ENCODE results near the gene ABCC1.

ABCC1 gene

DNA sequence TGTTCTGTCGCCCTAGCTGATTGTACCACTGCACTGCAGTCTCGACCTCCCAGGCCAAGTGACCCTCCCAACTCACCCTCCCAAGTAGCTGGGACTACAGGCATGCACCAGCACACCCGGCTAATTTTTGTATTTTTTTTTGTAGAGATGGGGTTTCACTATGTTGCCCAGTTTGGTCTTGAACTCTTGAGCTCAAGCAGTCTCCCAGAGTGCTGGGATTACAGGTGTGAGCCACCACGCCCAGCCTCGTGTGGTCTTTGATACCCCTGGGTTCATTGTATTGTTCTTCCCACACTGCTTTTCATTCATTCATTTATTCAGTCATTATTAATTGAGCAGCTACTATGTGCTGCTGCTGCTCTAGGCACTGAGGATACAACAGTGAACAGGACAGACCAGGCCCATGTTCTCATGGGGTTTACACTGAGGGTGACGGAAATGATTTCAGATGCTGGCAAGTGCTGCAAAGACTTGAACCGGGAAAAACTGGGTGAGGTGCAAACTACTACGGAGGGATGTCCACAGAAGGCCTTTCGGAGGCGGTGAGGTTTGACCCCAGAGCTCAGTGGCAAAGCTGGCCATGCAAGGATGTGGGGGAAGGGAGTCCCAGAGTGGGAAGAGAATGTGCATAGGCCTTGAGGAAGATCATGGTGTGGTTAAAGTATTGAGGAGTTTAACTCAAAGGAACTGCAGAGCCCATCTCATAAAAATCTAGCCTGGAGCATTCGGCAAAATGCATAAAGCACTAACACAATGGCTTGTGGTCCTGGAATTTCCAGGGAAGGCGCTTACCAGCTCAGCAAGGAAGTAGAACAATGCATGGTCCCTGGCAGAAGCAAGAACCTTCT is 10.9 kb downstream of the ABCC1 start:
- no peak overlapping the region for H3K9ac ChIP-seq (ENCODE audit: low read depth, low read length)
- peaks cover 15% of the 10 kb centered on the region for H3K9me3 ChIP-seq (ENCODE audit: insufficient read depth, low read depth, low read length)
- peaks cover 10% of the 10 kb centered on the region; the same call in 1 of the 2 replicates for H3K36me3 ChIP-seq (ENCODE audit: insufficient read depth, low read depth, low read length)
- peaks cover 7% of the 10 kb centered on the region; the same call in 1 of the 2 replicates for H3K4me1 ChIP-seq (ENCODE audit: insufficient read depth, low read length)
- H3K4me3 ChIP-seq (ENCODE audit: low read length), result no peak overlapping the region
- H3K27ac ChIP-seq (ENCODE audit: low read length), result no peak overlapping the region
- no peaks in the 10 kb centered on the region for H3K27me3 ChIP-seq (ENCODE audit: insufficient read depth, low read length)

DNA sequence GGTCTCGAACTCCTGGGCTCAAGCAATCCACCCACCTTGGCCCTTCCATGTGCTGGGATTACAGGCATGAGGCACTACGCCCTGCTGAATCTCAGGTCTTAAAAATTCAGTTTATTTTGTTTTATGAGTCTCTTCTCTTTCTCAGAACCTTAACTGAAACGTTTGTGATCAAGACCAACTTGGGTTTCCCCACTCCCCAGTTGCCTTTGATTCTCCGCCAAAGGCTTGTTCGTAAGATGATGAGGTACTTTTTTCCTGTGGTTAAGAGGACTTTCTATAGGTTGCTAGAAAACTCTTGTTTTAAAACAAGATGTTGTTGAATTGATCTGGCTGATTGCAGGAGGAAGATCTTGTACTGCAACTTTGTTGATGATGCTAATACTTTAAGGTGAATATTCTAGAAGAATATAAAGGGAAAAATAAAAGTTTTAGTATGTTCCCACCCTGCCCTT is 11.7 kb downstream of the ABCC1 start:
- Histone ChIP-seq H3K9me3 (ENCODE audit: insufficient read depth, low read depth, low read length) (peaks cover 15% of the 10 kb centered on the region), H3K4me1 (ENCODE audit: insufficient read depth, low read length) (peaks cover 7% of the 10 kb centered on the region; the same call in 1 of the 2 replicates), H3K27me3 (ENCODE audit: insufficient read depth, low read length) (no peaks in the 10 kb centered on the region), H3K36me3 (ENCODE audit: insufficient read depth, low read depth, low read length) (peaks cover 10% of the 10 kb centered on the region; the same call in 1 of the 2 replicates), H3K4me3 (ENCODE audit: low read length) (no peak overlapping the region), H3K27ac (ENCODE audit: low read length) (no peak overlapping the region), H3K9ac (ENCODE audit: low read depth, low read length) (no peak overlapping the region)

DNA sequence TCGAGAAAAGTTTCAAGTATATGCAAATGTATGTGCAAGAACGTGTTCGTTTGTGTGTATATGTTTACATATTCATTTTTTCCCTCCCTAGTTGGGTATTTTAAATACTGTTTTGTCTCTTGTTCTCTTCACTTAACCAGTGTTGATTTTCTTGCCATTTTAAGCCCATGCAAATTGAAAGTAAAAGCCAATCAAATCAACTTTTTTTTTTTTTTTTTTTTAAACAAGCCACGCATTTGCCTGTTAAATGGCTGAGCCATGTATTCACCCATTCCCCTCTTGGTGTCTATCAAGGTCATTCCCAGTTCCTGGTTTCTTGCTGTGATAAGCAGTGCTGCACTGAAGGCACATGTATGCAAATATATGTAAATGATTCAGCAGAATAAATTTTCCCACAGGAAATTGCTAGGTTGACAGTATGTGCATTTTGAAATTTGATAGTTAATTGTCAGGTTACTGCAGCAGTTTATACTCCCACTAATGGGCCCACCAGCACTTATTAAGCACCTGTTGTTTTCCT is 12.2 kb downstream of the ABCC1 start:
- Histone ChIP-seq H3K27me3 (ENCODE audit: insufficient read depth, low read length) (no peaks in the 10 kb centered on the region), H3K27ac (ENCODE audit: low read length) (no peak overlapping the region), H3K36me3 (ENCODE audit: insufficient read depth, low read depth, low read length) (peaks cover 10% of the 10 kb centered on the region; the same call in 1 of the 2 replicates), H3K4me3 (ENCODE audit: low read length) (no peak overlapping the region), H3K9ac (ENCODE audit: low read depth, low read length) (no peak overlapping the region), H3K4me1 (ENCODE audit: insufficient read depth, low read length) (peaks cover 7% of the 10 kb centered on the region; the same call in 1 of the 2 replicates), H3K9me3 (ENCODE audit: insufficient read depth, low read depth, low read length) (peaks cover 15% of the 10 kb centered on the region)

DNA sequence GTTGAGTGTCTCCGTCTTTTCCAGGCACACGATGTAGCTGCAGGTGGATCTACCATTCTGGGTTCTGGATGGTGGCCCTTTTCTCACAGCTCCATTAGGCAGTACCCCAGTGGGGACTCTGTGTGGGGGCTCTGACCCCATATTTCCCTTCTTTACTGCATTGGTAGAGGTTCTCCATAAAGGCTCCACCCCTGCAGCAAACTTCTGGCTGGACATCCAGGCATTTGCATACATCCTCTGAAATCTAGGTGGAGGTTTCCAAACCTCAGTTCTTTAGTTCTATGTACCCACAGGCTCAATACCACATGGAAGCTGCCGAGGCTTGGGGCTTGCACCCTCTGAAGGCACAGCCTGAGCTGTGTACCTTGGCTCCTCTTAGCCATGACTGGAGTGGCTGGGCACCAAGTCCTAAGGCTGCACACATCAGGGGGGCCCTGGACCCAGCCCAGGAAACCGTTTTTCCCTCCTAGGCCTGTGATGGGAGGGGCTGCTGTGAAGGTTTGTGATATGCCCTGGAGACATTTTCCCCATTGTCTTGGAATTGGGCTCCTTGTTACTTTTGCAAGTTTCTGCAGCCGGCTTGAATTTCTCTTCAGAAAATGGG is 14.0 kb downstream of the ABCC1 start:
- H3K36me3 ChIP-seq (ENCODE audit: insufficient read depth, low read depth, low read length), result peaks cover 10% of the 10 kb centered on the region; the same call in 1 of the 2 replicates

DNA sequence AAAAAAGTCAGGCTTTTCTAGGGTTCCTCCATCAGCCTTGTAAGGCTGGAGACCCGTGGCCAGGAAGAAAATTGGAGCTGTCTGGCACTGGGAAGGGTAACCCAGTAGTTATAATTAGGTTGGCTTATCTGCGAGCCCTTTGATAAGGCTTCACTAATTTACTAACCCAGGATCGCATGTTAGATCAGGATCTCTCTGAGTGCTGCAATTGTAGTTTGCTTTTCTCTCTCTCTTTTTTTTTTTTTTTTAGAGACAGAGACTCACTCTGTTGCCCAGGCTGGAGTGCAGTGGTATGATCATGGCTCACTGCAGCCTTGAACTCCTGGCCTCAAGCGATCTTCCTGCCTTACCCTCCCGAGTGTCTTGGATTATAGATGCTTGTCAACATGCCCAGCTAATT is 17.0 kb downstream of the ABCC1 start:
- no peaks in the 10 kb centered on the region for H3K27me3 ChIP-seq (ENCODE audit: insufficient read depth, low read length)
- peaks cover 10% of the 10 kb centered on the region; the same call in 1 of the 2 replicates for H3K36me3 ChIP-seq (ENCODE audit: insufficient read depth, low read depth, low read length)
- no peak overlapping the region for H3K9ac ChIP-seq (ENCODE audit: low read depth, low read length)
- peaks cover 15% of the 10 kb centered on the region for H3K9me3 ChIP-seq (ENCODE audit: insufficient read depth, low read depth, low read length)
- H3K4me1 ChIP-seq (ENCODE audit: insufficient read depth, low read length), result peaks cover 19% of the 10 kb centered on the region; the same call in 1 of the 2 replicates
- no peak overlapping the region for H3K27ac ChIP-seq (ENCODE audit: low read length)
- H3K4me3 ChIP-seq (ENCODE audit: low read length), result no peak overlapping the region

More for the DNA sequence above, 14.0 kb downstream of the ABCC1 start:
- Histone ChIP-seq H3K4me3 (ENCODE audit: low read length) (no peak overlapping the region), H3K9me3 (ENCODE audit: insufficient read depth, low read depth, low read length) (peaks cover 15% of the 10 kb centered on the region), H3K4me1 (ENCODE audit: insufficient read depth, low read length) (peaks cover 7% of the 10 kb centered on the region; the same call in 1 of the 2 replicates), H3K27me3 (ENCODE audit: insufficient read depth, low read length) (no peaks in the 10 kb centered on the region), H3K27ac (ENCODE audit: low read length) (no peak overlapping the region), H3K9ac (ENCODE audit: low read depth, low read length) (no peak overlapping the region)

DNA sequence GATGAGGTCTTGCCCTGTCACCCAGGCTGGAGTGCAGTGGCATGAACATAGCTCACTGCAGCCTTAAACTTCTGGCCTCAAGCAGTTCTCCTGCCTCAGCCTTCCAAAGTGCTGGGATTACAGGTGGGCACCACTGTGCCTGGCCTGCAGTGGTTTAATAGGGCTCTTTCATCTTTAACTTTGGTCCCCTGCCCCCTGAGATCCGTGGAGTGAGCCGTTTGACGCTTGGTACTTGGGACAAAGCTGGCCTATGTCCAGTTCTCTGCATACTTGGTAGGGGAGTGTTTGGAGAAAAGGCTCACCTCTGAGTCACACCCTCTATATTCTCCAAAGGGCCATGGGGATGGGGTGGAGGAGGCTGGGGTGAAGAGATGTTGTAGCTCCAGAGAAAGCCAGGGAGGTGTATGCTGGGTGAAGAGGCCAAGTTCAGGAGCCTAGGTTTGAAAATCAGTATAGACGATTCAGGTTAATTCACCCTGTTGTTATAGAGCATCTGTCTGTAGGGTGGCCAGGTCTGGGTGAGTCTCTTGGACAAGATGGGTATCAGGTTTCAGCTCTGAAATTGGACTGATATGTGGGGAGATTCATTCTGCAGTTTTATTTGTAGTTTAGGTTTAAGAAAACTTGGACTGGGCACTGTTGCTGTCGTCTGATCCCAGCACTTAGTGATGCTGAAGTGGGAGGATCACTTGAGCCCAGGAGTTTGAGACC is 17.6 kb downstream of the ABCC1 start:
- peaks cover 24% of the 10 kb centered on the region; the same call in 1 of the 2 replicates for H3K4me1 ChIP-seq (ENCODE audit: insufficient read depth, low read length)
- peaks cover 14% of the 10 kb centered on the region for H3K9me3 ChIP-seq (ENCODE audit: insufficient read depth, low read depth, low read length)
- H3K9ac ChIP-seq (ENCODE audit: low read depth, low read length), result peak overlapping the region; percentile 12; the same call in 1 of the 2 replicates
- no peak overlapping the region for H3K27ac ChIP-seq (ENCODE audit: low read length)
- H3K4me3 ChIP-seq (ENCODE audit: low read length), result no peak overlapping the region
- H3K36me3 ChIP-seq (ENCODE audit: insufficient read depth, low read depth, low read length), result peaks cover 7% of the 10 kb centered on the region; the same call in 1 of the 2 replicates
- no peaks in the 10 kb centered on the region for H3K27me3 ChIP-seq (ENCODE audit: insufficient read depth, low read length)

DNA sequence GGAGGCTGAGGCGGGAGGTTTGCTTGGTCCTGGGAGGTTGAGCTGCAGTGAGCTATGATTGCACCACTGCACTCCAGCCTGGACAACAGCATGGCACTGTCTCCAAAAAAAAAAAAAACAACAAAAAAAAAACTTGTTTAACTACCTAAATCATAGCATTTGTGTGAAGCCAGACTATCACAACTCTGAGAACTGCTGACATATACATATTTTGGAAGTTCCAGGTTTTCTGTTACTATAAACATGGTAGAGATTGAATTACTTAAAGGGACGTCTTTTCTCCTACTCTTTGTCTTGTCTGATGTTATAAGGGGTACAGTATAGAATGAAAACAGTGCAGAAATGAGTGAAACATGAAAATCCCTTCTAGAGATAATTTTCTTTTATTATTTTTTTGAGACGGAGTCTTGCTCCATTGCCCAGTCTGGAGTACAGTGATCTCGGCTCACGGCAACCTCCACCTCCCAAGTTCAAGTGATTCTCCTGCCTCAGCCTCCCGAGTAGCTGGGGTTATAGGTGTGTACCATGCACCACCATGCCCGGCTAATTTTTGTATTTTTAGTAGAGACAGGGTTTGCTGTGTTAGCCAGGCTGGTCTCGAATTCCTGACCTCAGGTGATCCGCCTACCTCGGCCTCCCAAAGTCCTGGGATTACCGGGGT is 18.4 kb downstream of the ABCC1 start:
- peaks cover 5% of the 10 kb centered on the region; the same call in 1 of the 2 replicates for H3K36me3 ChIP-seq (ENCODE audit: insufficient read depth, low read depth, low read length)
- H3K4me3 ChIP-seq (ENCODE audit: low read length), result no peak overlapping the region
- peaks cover 14% of the 10 kb centered on the region for H3K9me3 ChIP-seq (ENCODE audit: insufficient read depth, low read depth, low read length)
- peaks cover 29% of the 10 kb centered on the region for H3K4me1 ChIP-seq (ENCODE audit: insufficient read depth, low read length)
- H3K27ac ChIP-seq (ENCODE audit: low read length), result no peak overlapping the region
- H3K9ac ChIP-seq (ENCODE audit: low read depth, low read length), result no peak overlapping the region
- H3K27me3 ChIP-seq (ENCODE audit: insufficient read depth, low read length), result no peaks in the 10 kb centered on the region

DNA sequence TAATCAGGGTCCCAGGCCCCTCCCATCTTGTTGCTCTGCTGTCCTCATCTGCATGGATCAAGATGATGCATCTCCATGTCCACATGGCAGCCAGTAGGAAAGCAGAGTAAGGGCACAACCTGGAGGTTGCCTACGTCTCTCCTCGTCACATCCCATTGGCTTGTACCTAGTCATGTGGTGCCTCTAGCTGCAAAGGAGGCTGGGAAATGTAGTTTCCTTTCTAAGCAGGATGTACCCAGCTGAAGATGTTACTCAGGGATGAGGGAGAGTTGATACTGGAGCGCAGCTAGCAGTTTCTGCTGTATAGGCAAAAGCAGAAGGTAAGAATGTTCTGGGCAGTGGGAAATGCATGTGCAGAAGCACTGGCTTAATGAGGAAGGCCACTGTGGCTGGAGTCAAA is 20.8 kb downstream of the ABCC1 start:
- Histone ChIP-seq H3K36me3 (ENCODE audit: insufficient read depth, low read depth, low read length) (peaks cover 5% of the 10 kb centered on the region; the same call in 1 of the 2 replicates), H3K4me1 (ENCODE audit: insufficient read depth, low read length) (peaks cover 22% of the 10 kb centered on the region)

DNA sequence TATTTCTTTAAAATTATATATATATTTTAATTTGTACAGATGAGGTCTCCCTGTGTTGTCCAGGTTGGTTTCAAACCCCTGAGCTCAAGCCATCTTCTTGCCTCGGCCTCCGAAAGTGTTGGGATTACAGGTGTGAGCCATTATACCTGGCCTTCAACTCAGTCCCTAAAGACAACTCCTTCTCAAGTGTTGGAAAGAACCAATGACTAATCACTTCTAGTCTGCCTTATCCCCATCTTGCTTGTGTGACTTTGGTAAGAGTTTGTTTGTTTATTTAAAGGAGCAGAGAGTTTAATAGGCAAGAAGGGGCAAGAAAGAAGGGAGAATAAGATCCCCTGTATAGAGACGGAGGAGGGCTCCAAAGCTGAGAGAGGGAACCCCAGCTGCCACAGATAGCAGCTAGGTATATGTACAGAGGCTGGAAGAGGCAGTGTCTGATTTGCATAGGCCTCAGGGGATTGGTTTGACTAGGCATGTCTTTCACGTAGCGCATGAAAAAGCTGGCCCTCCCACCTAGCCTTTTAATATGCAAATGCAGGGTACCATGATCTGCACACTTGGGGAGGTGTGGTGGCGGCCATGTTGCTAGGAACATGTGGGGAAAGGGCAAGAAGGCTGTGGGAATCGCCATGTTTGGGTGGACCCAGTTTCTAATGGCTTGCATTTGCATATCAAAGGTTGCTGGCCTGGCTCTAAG is 21.5 kb downstream of the ABCC1 start:
- peak overlapping the region; percentile 76; the same call in 1 of the 2 replicates for H3K9ac ChIP-seq (ENCODE audit: low read depth, low read length)
- peaks cover 22% of the 10 kb centered on the region for H3K4me1 ChIP-seq (ENCODE audit: insufficient read depth, low read length)
- peak overlapping the region; percentile 91 for H3K27ac ChIP-seq (ENCODE audit: low read length)
- no peaks in the 10 kb centered on the region for H3K27me3 ChIP-seq (ENCODE audit: insufficient read depth, low read length)
- H3K9me3 ChIP-seq (ENCODE audit: insufficient read depth, low read depth, low read length), result peaks cover 10% of the 10 kb centered on the region; the same call in 1 of the 2 replicates
- peak overlapping the region; percentile 57 for H3K4me3 ChIP-seq (ENCODE audit: low read length)
- H3K36me3 ChIP-seq (ENCODE audit: insufficient read depth, low read depth, low read length), result peaks cover 5% of the 10 kb centered on the region; the same call in 1 of the 2 replicates

More for the DNA sequence above, 20.8 kb downstream of the ABCC1 start:
- Histone ChIP-seq H3K9ac (ENCODE audit: low read depth, low read length) (no peak overlapping the region), H3K4me3 (ENCODE audit: low read length) (no peak overlapping the region), H3K9me3 (ENCODE audit: insufficient read depth, low read depth, low read length) (peaks cover 10% of the 10 kb centered on the region; the same call in 1 of the 2 replicates), H3K27ac (ENCODE audit: low read length) (peak overlapping the region; percentile 62), H3K27me3 (ENCODE audit: insufficient read depth, low read length) (no peaks in the 10 kb centered on the region)

DNA sequence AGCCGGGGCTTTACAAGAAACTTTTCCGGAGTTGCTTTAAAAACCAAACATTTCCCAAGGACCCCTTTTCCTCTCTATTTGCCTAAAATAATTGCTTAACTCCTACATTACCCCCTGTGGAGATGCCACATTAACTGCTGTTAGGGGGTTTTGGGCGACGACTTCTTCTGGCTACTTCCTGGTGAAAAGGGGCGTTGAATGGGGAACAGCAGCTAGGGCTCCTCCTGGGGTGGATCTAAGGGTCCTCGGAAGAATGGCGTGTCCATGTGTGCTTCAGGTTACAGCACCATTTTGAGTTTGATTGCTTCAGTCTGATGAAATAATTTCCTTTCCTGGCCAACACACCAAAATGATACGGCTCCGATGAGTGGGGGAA is 22.0 kb downstream of the ABCC1 start:
- Histone ChIP-seq H3K27ac (ENCODE audit: low read length) (peak overlapping the region; percentile 66), H3K4me3 (ENCODE audit: low read length) (peak overlapping the region; percentile 57), H3K36me3 (ENCODE audit: insufficient read depth, low read depth, low read length) (peaks cover 5% of the 10 kb centered on the region; the same call in 1 of the 2 replicates), H3K9me3 (ENCODE audit: insufficient read depth, low read depth, low read length) (peaks cover 10% of the 10 kb centered on the region; the same call in 1 of the 2 replicates), H3K4me1 (ENCODE audit: insufficient read depth, low read length) (peaks cover 26% of the 10 kb centered on the region), H3K9ac (ENCODE audit: low read depth, low read length) (peak overlapping the region; percentile 76), H3K27me3 (ENCODE audit: insufficient read depth, low read length) (no peaks in the 10 kb centered on the region)

Data from iPS-20b (cell line).